Esophagus mucosa (tissue), 1 donor: ENCODE data around the gene RSRP1. TPM values are rescaled to one million over a fixed set of nuclear protein-coding genes. Genes with fewer than 3 reads are reported as not detected.
"Not testable (repeated sequence)": the region's sequence is repeated elsewhere in the genome, so short reads cannot be mapped to it uniquely, and the experiment has no call there.

ENCODE experiments used
- ATAC-seq: fragments of 200-7000 bp; cut with Tn5 transposase; one replicate; pipeline ENCODE4 v1.9.1; 2020
- total RNA-seq: library from RNA; stranded (reverse); gene quantifications from one replicate; pipeline ENCODE4 v1.2.4, GENCODE V29; 2023
- donor health status: DM: yes; HTN: yes; CAD: no.

The RSRP1 gene
- total RNA-seq, 1 donor from 2014 or later, result 38.1 TPM

- no peak for ATAC-seq
Observed at GRCh38 chr1:25255706-25256577, 8.7 kb upstream of the RSRP1 start.

- ATAC-seq, result no peak
Observed at GRCh38 chr1:25253911-25254310, 6.7 kb upstream of the RSRP1 start.

- no peak for ATAC-seq
Observed at GRCh38 chr1:25247829-25248754, 838 bp upstream of the RSRP1 start.

DNA sequence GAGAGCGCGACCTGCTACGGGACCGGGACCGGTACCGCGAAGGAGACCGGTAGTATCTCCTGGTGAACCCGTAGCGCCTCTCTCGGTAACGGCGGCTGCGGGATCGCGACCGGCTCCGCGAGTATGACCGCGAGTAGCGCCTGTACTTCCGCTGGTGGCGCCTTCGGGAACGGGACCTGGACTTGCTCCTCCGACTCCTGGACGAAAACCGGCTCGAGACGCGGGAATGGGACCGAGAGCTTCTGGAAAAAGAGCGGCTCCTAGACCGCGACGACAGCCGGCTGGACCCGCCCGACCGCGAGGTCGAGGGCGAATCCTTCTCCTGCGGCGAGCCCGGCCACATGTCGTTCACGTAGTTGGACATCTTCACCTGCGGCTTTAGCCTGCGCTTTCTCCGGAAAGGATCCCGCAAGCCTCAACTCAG lies 642 bp downstream of the RSRP1 start:
- peak; percentile 8 for ATAC-seq

DNA sequence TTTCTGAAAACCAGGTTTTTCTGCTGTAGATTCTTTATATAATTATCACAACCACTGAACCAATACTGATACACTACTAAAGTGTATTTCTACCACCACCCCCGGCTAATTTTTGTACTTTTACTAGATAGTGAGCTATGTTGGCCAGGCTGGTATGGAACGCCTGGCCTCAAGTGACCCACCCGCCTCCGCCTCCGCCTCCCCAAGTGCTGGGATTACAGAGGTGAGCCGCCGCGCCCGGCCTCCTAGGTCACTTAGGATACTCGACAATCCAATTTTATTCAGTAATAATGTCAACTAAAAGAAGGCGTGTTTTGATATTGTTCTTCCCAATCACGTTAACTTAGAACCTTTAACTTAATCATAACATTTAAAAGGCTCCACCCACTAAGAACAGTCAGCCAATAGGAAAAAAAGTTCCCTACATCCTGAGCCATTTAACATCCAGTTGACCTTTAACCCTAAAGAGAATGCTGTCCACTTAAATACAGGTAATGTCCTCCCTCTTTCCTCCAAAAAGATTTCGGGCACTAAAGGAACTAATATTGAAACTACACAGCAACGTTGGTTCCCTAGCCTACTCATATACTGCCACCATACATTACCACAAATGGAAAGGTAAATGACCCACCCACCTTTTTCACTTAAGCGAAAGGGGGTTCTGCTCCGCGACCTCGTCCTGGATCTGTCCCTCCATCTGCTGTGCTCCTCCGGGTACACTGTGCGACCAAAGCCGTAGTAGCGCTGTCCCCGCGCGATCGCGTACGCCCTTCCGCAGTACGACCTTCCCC lies 1.2 kb downstream of the RSRP1 start:
- ATAC-seq, result peak; percentile 9

- ATAC-seq, result no peak
Observed at GRCh38 chr1:25245393-25245792, 1.9 kb downstream of the RSRP1 start.

GRCh38 chr1:25243907-25244306 lies 3.3 kb downstream of the RSRP1 start:
- no peak for ATAC-seq

- ATAC-seq, result peak; percentile 94
Observed at GRCh38 chr1:25239681-25240541, 7.3 kb downstream of the RSRP1 start.

- ATAC-seq, result no peak
Observed at GRCh38 chr1:25238046-25238445, 9.2 kb downstream of the RSRP1 start.

- not testable (repeated sequence) for ATAC-seq
Observed at GRCh38 chr1:25236261-25236660, 11.0 kb downstream of the RSRP1 start.

DNA sequence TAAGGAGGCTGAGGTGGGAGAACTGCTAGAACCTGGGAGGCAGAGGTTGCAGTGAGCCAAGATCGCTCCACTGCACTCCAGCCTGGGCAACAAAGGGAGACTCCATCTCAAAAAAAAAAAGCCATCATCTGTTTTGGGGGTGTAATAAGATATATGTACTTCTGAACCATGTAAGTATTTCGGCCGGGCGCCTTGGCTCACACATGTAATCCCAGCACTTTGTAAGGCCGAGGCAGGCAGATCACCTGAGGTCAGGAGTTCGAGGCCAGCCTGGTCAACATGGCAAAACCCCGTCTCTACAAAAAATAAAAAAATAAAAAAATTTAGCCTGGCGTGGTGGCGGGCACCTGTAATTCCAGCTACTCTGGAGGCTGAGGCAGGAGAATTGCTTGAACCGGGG lies 11.8 kb downstream of the RSRP1 start:
- ATAC-seq, result not testable (repeated sequence)

GRCh38 chr1:25232866-25233784 lies 14.1 kb downstream of the RSRP1 start:
- peak; percentile 93 for ATAC-seq

- peak; percentile 88 for ATAC-seq
Observed at GRCh38 chr1:25232027-25232865, 15.0 kb downstream of the RSRP1 start, which contains the start of gene SYF2. Gene SYF2 (minus strand): TSS chr1:25232502. CDS start chr1:25232467, 35 bp downstream.

- no peak for ATAC-seq
Observed at GRCh38 chr1:25223471-25223870, 23.8 kb downstream of the RSRP1 start.

DNA sequence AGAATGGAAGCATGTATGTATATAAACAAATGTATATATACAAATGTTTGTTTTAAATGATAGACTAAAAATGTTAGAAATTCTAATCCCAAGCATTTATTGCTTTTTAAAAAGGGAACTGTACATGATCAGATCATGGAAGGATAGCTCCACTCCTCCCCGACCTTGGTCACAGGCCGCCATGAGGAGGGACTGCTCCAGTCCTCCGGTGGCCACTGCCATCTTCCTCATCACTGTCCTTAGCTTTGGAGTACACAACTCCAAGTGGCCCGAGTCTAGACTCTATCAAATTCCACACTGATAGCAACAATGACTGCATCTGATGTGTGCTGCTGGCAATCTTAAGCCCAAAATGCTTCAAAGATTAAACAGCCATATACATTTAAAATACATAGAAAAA lies 24.6 kb downstream of the RSRP1 start:
- no peak for ATAC-seq

DNA sequence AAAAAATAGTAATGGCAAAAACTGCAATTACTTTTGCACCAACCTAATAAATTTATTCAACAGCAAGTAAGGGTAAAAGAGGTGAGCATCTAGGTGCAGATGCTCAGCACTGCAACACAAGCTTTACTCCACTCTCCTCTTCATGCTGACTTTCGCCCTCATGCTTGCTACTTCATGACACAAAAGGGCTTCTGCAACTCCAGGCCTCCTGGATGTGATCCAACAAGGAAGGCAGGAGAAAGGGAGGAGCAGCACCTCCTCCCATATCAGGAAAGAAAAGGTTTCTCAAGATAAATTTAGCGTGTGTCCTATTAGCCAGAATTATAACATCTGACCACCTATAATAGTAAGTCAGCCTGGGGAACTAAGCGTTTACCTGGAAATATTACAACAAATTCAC lies 26.6 kb downstream of the RSRP1 start:
- ATAC-seq, result no peak

DNA sequence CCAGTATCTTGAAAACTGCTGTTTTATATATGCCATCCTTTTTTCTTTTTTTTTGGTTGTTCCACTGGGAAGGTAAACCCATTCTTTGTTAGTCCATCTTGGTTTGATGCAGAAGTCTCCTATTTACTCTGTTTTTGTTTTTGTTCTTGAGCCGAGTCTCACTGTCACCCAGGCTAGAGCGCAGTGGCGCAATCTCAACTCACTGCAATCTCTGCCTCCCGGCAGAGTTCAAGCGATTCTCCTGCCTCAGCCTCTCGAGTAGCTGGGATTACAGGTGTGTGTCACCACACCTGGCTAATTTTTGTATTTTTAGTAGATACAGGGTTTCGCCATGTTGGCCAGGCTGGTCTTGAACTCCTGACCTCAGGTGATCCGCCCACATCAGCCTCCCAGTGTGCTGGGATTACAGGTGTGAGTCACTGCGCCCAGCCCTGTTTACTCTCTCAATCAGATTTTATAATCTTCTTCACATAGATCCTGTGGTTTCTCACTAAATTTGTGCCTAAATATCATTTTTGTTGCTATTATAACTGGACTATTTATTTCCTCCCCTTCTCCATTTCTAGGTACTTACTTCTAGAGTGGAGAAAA lies 27.5 kb downstream of the RSRP1 start:
- no peak for ATAC-seq

DNA sequence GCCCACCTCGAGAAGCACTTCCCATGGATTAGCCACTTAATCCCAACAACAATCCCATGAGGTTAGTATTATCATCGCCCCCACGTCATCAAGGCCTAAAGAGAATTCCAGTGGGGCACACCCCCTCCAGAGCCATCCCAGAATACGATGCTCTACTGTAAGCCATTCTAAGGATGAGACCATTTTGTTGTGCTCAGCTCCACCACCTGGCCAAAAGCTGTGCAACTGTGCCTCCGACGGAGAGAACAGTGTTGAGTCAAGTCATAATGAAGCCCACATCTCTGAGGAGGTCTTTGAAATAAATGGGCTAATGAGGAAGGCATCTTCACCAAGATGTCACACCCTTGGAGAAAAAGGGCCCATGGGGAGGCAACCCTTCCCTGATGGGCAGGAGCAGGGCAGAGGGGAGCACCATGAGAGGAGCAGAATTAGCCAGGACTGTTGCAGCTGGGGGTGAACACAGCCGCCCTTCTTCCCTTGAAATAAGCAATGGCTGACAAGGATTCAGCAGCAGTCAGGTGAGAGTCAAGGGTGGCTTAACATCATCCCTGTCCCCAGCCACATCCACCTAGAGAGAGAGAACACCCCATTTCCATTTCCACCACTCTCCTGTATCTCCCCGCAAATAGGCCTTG lies 29.5 kb downstream of the RSRP1 start:
- no peak for ATAC-seq
